Epithelial cell of proximal tubule (primary cell): Measurements from ENCODE around the gene MESP2. TPM values are rescaled to one million over a fixed set of nuclear protein-coding genes. Genes with fewer than 3 reads are reported as not detected.

Source experiments
- DNase-seq: peaks from one replicate; pipeline ENCODE4 v3.0.0-alpha.2; 2011; ENCODE audit warnings: low read depth
- H3K4me3 ChIP-seq: 2 replicates; pipeline ENCODE4 v1.5.1; 2011; ENCODE audit warnings: low read depth, mild to moderate bottlenecking, low read length
- CTCF ChIP-seq: conservative IDR thresholded peaks from 2 replicates; pipeline ENCODE4 v1.5.1; 2012; ENCODE audit warnings: low read depth, mild to moderate bottlenecking, low read length
- total RNA-seq: library from RNA; depleted of rRNA; stranded (reverse); fragments of >200 nt; gene quantifications from 2 replicates; pipeline ENCODE4 v1.2.3, GENCODE V29; 2015

MESP2 gene
- total RNA-seq, 1 donor from 2014 or later = 1.1 TPM

- TF ChIP-seq CTCF = no peak
- no peak for DNase-seq
- H3K4me3 ChIP-seq = no peak overlapping the region
Measured at GRCh38 chr15:89755701-89756100, 20.4 kb upstream of the MESP2 start.

DNA sequence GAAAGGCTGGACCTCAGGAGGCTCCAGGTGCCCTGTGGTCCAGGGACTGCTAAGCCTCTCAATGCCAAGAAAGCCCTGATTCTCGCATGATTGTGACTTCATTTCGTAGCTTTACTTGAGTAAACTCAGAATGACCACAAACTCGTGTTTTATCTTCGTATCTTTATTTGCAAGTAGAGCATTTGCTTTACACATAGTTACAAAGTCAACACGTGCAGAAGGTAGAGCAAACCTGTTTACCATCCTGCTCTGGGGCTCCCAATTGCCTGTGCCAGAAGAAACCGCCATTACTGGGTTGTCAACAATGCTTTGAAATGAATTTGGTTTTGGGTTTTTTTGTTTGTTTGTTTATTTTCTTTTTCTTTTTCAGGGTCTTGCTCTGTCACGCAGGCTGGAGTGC lies 19.2 kb upstream of the MESP2 start:
- H3K4me3 ChIP-seq = no peak overlapping the region
- no peak for DNase-seq
- TF ChIP-seq CTCF = no peak

- no peak for TF ChIP-seq CTCF
Measured at GRCh38 chr15:89758283-89758682, 17.8 kb upstream of the MESP2 start.

GRCh38 chr15:89758981-89759380 lies 17.2 kb upstream of the MESP2 start:
- no peak for DNase-seq
- H3K4me3 ChIP-seq = no peak overlapping the region
- no peak for TF ChIP-seq CTCF

More at GRCh38 chr15:89758283-89758682, 17.8 kb upstream of the MESP2 start:
- H3K4me3 ChIP-seq = no peak overlapping the region
- no peak for DNase-seq

- no peak for DNase-seq
- no peak for TF ChIP-seq CTCF
- H3K4me3 ChIP-seq = no peak overlapping the region
Measured at GRCh38 chr15:89759835-89760234, 16.3 kb upstream of the MESP2 start.

DNA sequence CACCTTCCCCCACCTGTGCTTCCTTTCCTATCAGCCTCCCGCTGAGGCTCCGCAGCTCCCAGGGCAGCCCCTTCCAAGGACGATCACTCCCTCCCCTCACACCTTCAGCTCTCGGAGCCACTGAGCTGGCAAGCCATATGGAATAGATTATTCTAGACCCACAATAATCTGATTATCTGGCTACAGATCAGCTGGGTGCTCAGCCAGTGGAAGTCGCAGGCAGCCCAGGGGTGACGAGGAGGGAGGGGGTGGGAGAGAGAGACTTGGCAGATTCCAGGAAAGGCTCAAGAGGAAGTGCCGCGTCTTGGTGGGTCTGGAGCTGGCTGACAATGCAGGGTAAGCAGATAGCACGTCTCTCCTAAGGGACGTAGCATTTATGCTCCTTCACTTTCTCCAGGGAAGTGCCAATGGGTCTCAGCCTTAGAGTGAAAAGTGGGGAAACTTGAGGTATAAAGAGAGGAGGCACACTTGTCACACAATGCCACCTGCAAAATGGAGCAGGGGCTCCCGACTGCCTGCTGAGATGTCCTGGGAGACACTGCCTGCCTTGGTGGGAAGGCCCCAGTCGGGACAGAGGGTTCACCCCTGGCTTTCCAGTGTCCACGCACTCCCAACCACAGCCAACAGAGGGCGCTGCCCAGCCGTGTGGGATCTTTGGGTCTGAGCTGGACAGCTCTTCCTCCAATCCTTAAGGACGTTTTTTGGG lies 15.7 kb upstream of the MESP2 start:
- peak; percentile 97 for TF ChIP-seq CTCF
- DNase-seq = no peak
- H3K4me3 ChIP-seq = no peak overlapping the region
